NCI-H446 (cell line): ENCODE measurements around the gene CBLB.

Source experiments
- DNase-seq, 2 experiments: peaks; one replicate each; lab custom pipeline; 2025; lab: John Stamatoyannopoulos, UW

The CBLB gene

DNA sequence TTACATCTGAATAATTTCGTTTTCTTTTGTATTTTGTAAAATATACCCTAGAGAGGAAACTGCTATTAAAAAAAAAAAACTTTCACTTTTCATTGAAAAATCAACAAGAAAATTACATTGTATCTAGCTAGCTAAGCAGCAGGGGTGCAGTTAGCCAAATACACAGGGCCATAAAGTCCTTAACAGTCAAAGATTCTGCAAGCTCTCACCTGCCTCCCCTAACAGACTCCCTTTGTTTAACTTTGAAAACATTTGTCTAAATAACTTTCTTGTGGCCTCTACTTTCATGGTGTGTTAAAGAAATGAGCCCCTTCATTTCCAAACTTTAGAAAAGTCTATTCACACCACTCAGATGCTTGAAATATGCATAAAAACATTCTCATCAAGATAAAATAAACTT, 23.3 kb downstream of the CBLB start:
- no peak for DNase-seq

- DNase-seq: peak in 1 of 2 experiments; percentile 7
Measured at GRCh38 chr3:105844704-105845103, 24.1 kb downstream of the CBLB start.

DNA sequence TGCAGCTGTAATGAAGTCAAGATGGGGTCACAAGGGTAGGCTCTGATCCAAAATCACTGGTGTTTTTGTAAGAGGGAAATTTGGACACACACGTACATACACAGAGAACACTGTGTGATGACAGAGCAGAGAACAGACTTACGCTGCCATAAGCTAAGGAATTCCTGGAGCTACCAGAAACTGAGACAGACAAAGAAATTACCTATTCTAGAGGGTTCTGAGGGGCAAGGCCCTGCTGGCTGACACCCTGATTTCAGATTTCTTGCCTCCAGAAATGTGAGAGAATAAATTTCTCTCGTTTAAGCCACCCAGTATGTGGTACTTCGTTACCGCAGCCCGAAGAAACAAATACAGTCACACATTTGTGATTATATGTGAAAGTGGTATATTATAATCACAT, 24.8 kb downstream of the CBLB start:
- DNase-seq: no peak

GRCh38 chr3:105842943-105843342, 25.9 kb downstream of the CBLB start:
- DNase-seq: peak; percentile 21 to 57

GRCh38 chr3:105842449-105842848, 26.4 kb downstream of the CBLB start:
- no peak for DNase-seq

DNA sequence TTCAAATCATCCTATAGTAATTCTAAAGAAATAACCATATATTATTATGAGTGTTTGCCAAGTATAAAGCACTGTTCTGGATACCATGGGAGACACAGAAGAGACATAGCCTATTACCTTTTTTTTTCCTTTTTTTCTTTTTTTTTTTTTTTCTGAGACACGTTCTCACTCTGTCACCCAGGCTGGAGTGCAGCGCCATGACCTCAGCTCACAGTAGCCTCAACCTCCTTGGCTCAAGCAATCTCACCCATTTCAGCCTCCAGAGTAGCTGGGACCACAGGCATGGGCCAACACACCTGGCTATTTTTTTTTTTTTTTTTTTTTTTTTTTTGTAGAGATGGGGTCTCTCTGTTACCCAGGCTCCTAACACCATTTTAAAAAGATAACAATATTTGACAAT, 30.9 kb downstream of the CBLB start:
- DNase-seq: no peak

DNA sequence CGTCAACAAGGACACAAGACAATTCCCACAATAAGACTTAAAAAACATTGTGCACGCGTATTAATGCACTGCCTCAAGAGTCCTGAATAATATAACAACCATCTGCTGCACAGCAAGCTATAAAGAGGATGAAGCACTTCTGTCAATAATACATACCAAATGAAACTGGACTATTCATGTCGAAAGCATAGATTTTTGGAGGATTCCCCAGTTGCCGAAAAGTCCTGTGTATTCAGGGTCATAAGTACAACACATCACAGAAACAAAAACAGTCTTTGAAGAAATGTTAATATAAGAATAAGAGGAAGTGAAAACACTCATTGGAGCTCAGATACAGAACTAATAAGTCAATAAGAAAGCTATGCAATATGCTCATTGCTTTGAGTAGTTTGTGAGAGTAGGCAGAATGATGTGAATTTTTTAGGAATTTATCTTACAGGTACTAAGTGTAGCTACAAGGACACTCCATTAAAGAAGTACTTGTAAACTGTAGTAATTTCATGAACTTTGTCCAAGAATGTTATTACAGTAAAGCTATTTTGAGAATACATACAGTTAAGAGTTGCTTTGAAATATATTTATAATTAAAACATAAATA, 31.6 kb downstream of the CBLB start:
- DNase-seq: peak; percentile 9 to 38

DNA sequence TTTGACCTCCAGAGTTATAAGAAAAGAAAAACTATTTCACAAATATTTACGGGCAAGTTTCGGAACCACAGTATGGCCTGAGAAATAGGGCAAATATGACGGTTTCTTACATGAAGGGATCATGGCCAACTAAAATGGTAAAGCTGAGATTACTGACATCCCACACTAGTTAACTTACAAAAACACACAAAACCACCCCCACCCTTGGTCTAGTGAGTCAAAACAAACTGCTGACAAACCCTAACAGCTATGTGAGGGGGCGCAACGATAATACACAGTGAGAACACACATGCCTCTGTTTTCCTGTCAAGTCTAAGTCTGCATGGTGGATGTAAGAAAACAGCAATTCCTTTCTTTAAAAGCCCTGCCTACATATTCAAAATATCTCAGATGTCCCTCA, 32.3 kb downstream of the CBLB start:
- DNase-seq: no peak

GRCh38 chr3:105835606-105836005, 33.2 kb downstream of the CBLB start:
- DNase-seq: peak in 1 of 2 experiments; percentile 26

- DNase-seq: no peak
Measured at GRCh38 chr3:105834768-105835167, 34.0 kb downstream of the CBLB start.

- DNase-seq: no peak
Measured at GRCh38 chr3:105832644-105833043, 36.2 kb downstream of the CBLB start.

GRCh38 chr3:105830836-105831235, 38.0 kb downstream of the CBLB start:
- no peak for DNase-seq

GRCh38 chr3:105829871-105830622, 38.8 kb downstream of the CBLB start:
- DNase-seq: no peak

DNA sequence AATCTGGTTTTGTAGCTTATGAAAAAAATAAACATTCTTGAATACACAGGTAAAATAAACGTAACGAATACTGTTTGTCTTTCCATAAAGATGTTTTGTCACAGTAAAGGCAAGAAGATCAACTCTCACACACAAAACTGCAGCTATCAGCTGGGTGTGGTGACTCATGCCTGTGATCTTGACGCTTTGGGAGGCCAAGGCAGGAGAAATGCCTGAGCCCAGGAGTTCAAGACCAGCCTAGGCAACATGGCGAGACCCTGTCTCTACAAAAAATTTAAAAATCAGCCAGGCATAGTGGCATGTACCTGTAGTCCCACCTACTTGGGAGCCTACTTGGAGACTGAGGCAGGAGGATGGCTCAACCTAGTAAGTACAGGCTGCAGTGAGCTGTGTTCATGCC, 39.6 kb downstream of the CBLB start:
- DNase-seq: no peak

DNA sequence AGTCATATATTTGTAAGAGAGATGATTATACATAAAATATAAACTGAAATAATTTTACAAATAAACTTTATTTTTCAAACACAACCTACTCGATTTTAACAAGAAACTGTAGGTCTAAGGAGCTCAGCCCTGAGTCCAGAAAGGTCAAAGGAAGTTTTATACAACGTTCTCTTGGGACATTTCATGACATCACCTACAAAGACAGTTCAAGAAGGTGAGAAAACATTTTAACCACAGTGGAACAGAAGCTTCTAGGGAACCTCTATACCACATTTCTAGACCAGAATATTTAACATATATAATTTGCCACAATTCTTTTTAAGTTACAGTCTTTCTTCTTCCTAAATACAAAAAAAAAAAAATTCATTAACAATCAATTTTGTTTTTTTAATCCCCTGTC, 40.1 kb downstream of the CBLB start:
- no peak for DNase-seq

DNA sequence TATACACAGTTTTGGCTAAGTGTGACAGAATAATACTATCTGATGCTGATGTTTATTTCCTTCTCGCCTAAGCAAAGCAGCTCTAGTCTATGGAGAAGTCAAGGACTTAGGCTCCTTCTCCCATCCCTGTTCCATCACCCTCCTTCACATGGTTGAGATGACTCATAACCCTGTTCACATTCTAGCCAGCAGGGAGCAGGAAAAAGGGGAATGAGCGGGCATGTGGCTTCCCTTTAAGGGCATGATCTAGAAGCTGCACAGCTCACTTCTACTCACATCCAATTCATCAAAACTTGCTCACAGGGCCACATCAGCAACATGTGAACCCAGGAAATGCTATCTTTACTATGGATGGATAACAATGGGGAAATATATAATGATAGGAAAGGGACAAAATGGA, 40.9 kb downstream of the CBLB start:
- peak in 1 of 2 experiments; percentile 4 for DNase-seq

GRCh38 chr3:105826778-105827634, 41.8 kb downstream of the CBLB start:
- no peak for DNase-seq

- no peak for DNase-seq
Measured at GRCh38 chr3:105824129-105824528, 44.7 kb downstream of the CBLB start.

GRCh38 chr3:105823149-105823867, 45.5 kb downstream of the CBLB start:
- DNase-seq: no peak

- no peak for DNase-seq
Measured at GRCh38 chr3:105822171-105823123, 46.4 kb downstream of the CBLB start.

DNA sequence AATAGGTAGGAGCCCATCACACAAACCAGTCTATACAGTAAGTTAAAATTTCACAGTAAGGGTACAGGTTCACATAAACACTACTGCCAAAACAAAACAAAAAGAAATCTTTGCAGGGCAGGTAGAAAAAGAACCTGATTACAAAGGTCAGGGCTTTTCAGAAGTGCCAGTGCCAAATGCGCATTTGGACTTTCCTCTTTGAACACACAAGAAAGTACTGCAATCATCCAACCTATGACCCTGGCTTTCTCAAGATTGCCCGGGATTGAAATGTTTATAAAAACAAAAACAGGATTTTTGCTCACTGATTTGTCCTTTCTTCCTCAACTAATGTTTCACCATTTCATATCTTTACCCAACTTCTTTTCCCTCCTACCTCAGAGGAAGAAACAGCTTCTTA, 47.4 kb downstream of the CBLB start:
- no peak for DNase-seq
